Endothelial cell of umbilical vein (primary cell): ENCODE results near the gene MAP3K1. TPM values are rescaled to one million over a fixed set of nuclear protein-coding genes. Genes with fewer than 3 reads are reported as not detected.

Experiments
- BruUV-seq: library from RNA; stranded (reverse); fragments of 400-500 nt; replicated peaks from 2 replicates; lab custom pipeline; 2021; lab: Mats Ljungman, UMichigan
- CTCF ChIA-PET: fragments of 300-600, 350-600 bp; sonication (Branson Sonifier 250); formaldehyde crosslinking; loops from one replicate; lab custom pipeline; 2021; ENCODE audit warnings: antibody characterized with exemption, inconsistent platforms; lab: Charles Lee
- POLR2A ChIA-PET: fragments of 300-600, 350-600 bp; sonication (Branson Sonifier 250); formaldehyde crosslinking; loops from one replicate; lab custom pipeline; 2021; ENCODE audit warnings: antibody characterized with exemption, inconsistent platforms; lab: Charles Lee
- DNase-seq: peaks from one replicate; pipeline ENCODE4 v3.0.0-alpha.2; 2011; ENCODE audit warnings: low read depth, low spot score
- FAIRE-seq: peaks from 2 replicates; lab custom pipeline; 2011; peaks lifted over from hg19 to GRCh38; lab: Jason Lieb, UNC
- H2AFZ ChIP-seq: 2 replicates; pipeline ENCODE4 v1.6.0; 2012; ENCODE audit warnings: low read depth, low read length, control low read depth, inconsistent platforms
- H3K27ac ChIP-seq: 2 replicates; pipeline ENCODE4 v1.5.1; 2011; ENCODE audit warnings: low read depth, mild to moderate bottlenecking, control low read depth, low read length, moderate library complexity; ENCODE audit not compliant: insufficient read depth
- H3K27me3 ChIP-seq, 2 experiments: 2 replicates each; pipeline versions ENCODE4 v1.6.0 to v1.6.1; 2011; ENCODE audit warnings: low read length in 2 of 2, mixed read lengths in 1 of 2; ENCODE audit not compliant: control insufficient read depth in 2 of 2, insufficient read depth in 2 of 2
- H3K36me3 ChIP-seq, 2 experiments: 2 replicates in 1 of 2; 3 replicates in 1 of 2; pipeline ENCODE4 v1.5.1; 2011; ENCODE audit warnings: low read length in 2 of 2, mild to moderate bottlenecking in 1 of 2, moderate library complexity in 1 of 2; ENCODE audit not compliant: control insufficient read depth in 2 of 2, insufficient read depth in 2 of 2; ENCODE audit errors: extremely low read depth in 1 of 2
- H3K4me1 ChIP-seq: 3 replicates; pipeline ENCODE4 v1.5.1; 2011; ENCODE audit warnings: mild to moderate bottlenecking, low read length; ENCODE audit not compliant: control insufficient read depth, insufficient read depth; ENCODE audit errors: extremely low read depth
- H3K4me2 ChIP-seq: 2 replicates; pipeline ENCODE4 v1.6.1; 2011; ENCODE audit warnings: low read length, control low read depth, mixed read lengths; ENCODE audit not compliant: insufficient read depth
- H3K4me3 ChIP-seq, 3 experiments: fragments of 200-600 bp in 1 of 3; sonication (generic), shearing (Covaris generic) in 1 of 3; replicated peaks in 1 of 3; 2 replicates each; pipeline ENCODE4 v1.5.1; 2011 to 2016; ENCODE audit warnings: control low read depth in 3 of 3, low read length in 3 of 3, mild to moderate bottlenecking in 2 of 3, inconsistent platforms in 1 of 3, low read depth in 1 of 3, moderate library complexity in 1 of 3; ENCODE audit not compliant: insufficient read depth in 1 of 3
- H3K79me2 ChIP-seq: 2 replicates; pipeline ENCODE4 v1.6.0; 2012; ENCODE audit warnings: low read length, inconsistent platforms; ENCODE audit not compliant: control insufficient read depth, insufficient read depth
- H3K9ac ChIP-seq: replicated peaks from 2 replicates; pipeline ENCODE3; 2011; ENCODE audit warnings: low read length, control low read depth; ENCODE audit not compliant: insufficient read depth; ENCODE audit errors: extremely low read depth
- H3K9me1 ChIP-seq: replicated peaks from 3 replicates; pipeline ENCODE4 v1.6.0; 2011; ENCODE audit warnings: mild to moderate bottlenecking, low read length; ENCODE audit not compliant: control insufficient read depth, insufficient read depth; ENCODE audit errors: extremely low read depth
- H3K9me3 ChIP-seq: replicated peaks from 2 replicates; pipeline ENCODE4 v1.5.1; 2012; ENCODE audit warnings: low read length, inconsistent platforms; ENCODE audit not compliant: control insufficient read depth, insufficient read depth
- H4K20me1 ChIP-seq: replicated peaks from 2 replicates; pipeline ENCODE3; 2011; ENCODE audit warnings: mild to moderate bottlenecking, low read length; ENCODE audit not compliant: control insufficient read depth, insufficient read depth; ENCODE audit errors: extremely low read depth
- CTCF ChIP-seq, 2 donors: IDR thresholded peaks; 1 replicate in 1 of 2; 2 replicates in 1 of 2; pipeline ENCODE4 v1.5.1; 2011; ENCODE audit warnings: low read length in 2 of 2, mild to moderate bottlenecking in 2 of 2, moderate library complexity in 2 of 2, control low read depth in 1 of 2, inconsistent platforms in 1 of 2, low read depth in 1 of 2; ENCODE audit not compliant: insufficient read depth in 1 of 2; ENCODE audit errors: extremely low read depth in 1 of 2
- EZH2 ChIP-seq: IDR thresholded peaks from 2 replicates; pipeline ENCODE4 v1.6.1; 2012; ENCODE audit warnings: borderline replicate concordance, low read depth, mild to moderate bottlenecking, moderate library complexity, low read length, inconsistent platforms; ENCODE audit not compliant: severe bottlenecking
- FOS ChIP-seq: IDR thresholded peaks from 2 replicates; pipeline ENCODE4 v1.6.1; 2011; ENCODE audit warnings: mild to moderate bottlenecking, low read length, moderate library complexity, borderline replicate concordance; ENCODE audit not compliant: insufficient read depth
- GATA2 ChIP-seq: IDR thresholded peaks from 2 replicates; pipeline ENCODE4 v1.7.0; 2011; ENCODE audit warnings: low read depth, mild to moderate bottlenecking, moderate library complexity, mixed read lengths, low read length; ENCODE audit not compliant: insufficient read length, insufficient read depth
- JUN ChIP-seq: IDR thresholded peaks from 2 replicates; pipeline ENCODE4 v1.6.1; 2011; ENCODE audit warnings: borderline replicate concordance, low read depth; ENCODE audit not compliant: insufficient read length, insufficient read depth
- MYC ChIP-seq: IDR thresholded peaks from one replicate; pipeline ENCODE4 v1.6.1; 2011; ENCODE audit warnings: mild to moderate bottlenecking, low read depth, low read length
- POLR2A ChIP-seq: IDR thresholded peaks from 2 replicates; pipeline ENCODE4 v1.6.1; 2012; ENCODE audit warnings: low read depth, mild to moderate bottlenecking, control low read depth, low read length
- POLR2AphosphoS5 ChIP-seq: IDR thresholded peaks from 2 replicates; pipeline ENCODE4 v1.6.1; 2012; ENCODE audit warnings: low read depth, mild to moderate bottlenecking, control low read depth, low read length, moderate library complexity; ENCODE audit not compliant: insufficient read depth
- dilution Hi-C: fragments of 300-500 bp; cut with MboI; formaldehyde crosslinking; loops from one replicate; pipeline ENCODE4 v1.15.0; 2019; ENCODE audit warnings: low sequenced_read_pairs; ENCODE audit not compliant: extremely low pct_ligation_motif_present
- intact Hi-C: fragments of 100-400 bp; cut with micrococcal nuclease; formaldehyde crosslinking; loops from one replicate; pipeline ENCODE4 v1.10.0; 2022
- polyA plus RNA-seq, 4 experiments: library from polyadenylated mRNA; depleted of rRNA in 3 of 4; stranded (reverse) in 3 of 4; unstranded in 1 of 4; fragments of >200 nt; gene quantifications; 2 replicates each; pipeline versions ENCODE4 v1.2.1 to v1.2.3, GENCODE V29; 2011 to 2012; ENCODE audit warnings: missing spikeins in 1 of 4
- total RNA-seq: library from RNA; stranded (reverse); gene quantifications from 2 replicates; pipeline ENCODE4 v1.2.3, GENCODE V29; 2021
- TF ChIP-seq, protein P1 (sequence below): IDR thresholded peaks from 2 replicates; pipeline ENCODE4 v1.6.1; 2011; ENCODE audit not compliant: insufficient read depth, insufficient read length

The MAP3K1 gene
- total and polyA plus RNA-seq, 2 donors (not counting 3 experiments of a cell fraction or from before 2014, with no cell fraction given): 5.7 to 14.4 TPM

DNA sequence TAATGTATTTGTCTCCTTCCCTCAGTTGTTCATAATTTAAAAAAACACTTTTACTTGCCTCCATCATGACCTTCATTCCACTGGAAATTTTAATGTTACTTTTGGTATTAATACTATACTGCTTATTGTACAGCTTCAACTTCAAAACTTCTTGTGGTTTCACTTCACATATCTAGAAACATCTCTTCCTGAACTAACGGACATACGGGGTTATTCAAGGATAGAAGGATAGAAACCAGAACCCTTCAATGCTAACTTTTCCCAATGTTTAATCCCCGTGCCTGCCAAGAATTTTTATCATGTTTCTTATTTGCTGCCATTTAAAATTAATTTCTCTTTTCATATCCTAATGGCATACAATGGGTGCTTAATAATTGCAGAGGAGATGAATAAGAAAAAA, 57.7 kb downstream of the MAP3K1 start:
- dilution Hi-C loops: no loop called here
- H2AFZ ChIP-seq: no peak overlapping the region
- FAIRE-seq: no peak
- H3K4me2 ChIP-seq: no peak overlapping the region
- no peaks in the 10 kb centered on the region for H3K79me2 ChIP-seq
- H3K9ac ChIP-seq: no peak overlapping the region
- H3K27ac ChIP-seq: no peak overlapping the region
- POLR2A ChIA-PET: no interaction called here
- no TSS peak for BruUV-seq
- no peaks in the 10 kb centered on the region for H3K4me1 ChIP-seq
- H4K20me1 ChIP-seq: no peaks in the 10 kb centered on the region
- H3K9me3 ChIP-seq: no peaks in the 10 kb centered on the region
- H3K36me3 ChIP-seq: peaks cover 6 to 7% of the 10 kb centered on the region in 2 experiments
- intact Hi-C loops: no loop called here
- DNase-seq: no peak
- H3K27me3 ChIP-seq: no peaks in the 10 kb centered on the region
- CTCF ChIA-PET: interaction anchor here (0.9 to 1.4 kb wide), 4 partner anchors 8 to 36 kb away, joined by 3 read pairs; partner anchors contain the start of gene SETD9
- H3K9me1 ChIP-seq: no peaks in the 10 kb centered on the region
- no peak overlapping the region for H3K4me3 ChIP-seq
- TF ChIP-seq, protein P1, sequence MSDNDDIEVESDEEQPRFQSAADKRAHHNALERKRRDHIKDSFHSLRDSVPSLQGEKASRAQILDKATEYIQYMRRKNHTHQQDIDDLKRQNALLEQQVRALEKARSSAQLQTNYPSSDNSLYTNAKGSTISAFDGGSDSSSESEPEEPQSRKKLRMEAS: no peak
- TF ChIP-seq POLR2A: no peak
- TF ChIP-seq MYC: no peak
- TF ChIP-seq JUN: no peak
- no peak for TF ChIP-seq FOS
- no peak for TF ChIP-seq EZH2
- TF ChIP-seq POLR2AphosphoS5: no peak
- TF ChIP-seq GATA2: no peak
- no peak for TF ChIP-seq CTCF (IDR thresholded peaks at IDR 0.05; ENCODE audit: extremely low read depth in 1 of 2, insufficient read depth in 1 of 2, low read depth in 1 of 2, low read length in 2 of 2)
